OCI-LY3 (cell line): ENCODE measurements around the gene CCDC157.

Experiments
- H2AFZ ChIP-seq: fragments of 200-600, 300-600 bp; shearing (Covaris generic); 2 replicates; pipeline ENCODE4 v1.6.0; 2014; ENCODE audit warnings: antibody characterized with exemption, low read depth, low read length
- H3K27ac ChIP-seq: fragments of 200-600, 300-600 bp; sonication (generic); 2 replicates; pipeline ENCODE4 v1.5.1; 2014; ENCODE audit warnings: mild to moderate bottlenecking, low read length, moderate library complexity, mixed read lengths
- H3K27me3 ChIP-seq: fragments of 200-600, 300-600 bp; sonication (generic); 2 replicates; pipeline ENCODE4 v1.6.1; 2014; ENCODE audit warnings: low read depth, low read length, mixed read lengths
- H3K36me3 ChIP-seq: fragments of 200-600, 300-600 bp; sonication (generic); replicated peaks from 2 replicates; pipeline ENCODE3; 2014; ENCODE audit warnings: low read depth, low read length, mixed read lengths
- H3K4me1 ChIP-seq: fragments of 300-600, 200-600 bp; sonication (generic); 2 replicates; pipeline ENCODE4 v1.6.1; 2014; ENCODE audit warnings: low read length, mixed read lengths
- H3K4me2 ChIP-seq: fragments of 200-600, 300-600 bp; sonication (generic); 2 replicates; pipeline ENCODE4 v1.6.1; 2014; ENCODE audit warnings: low read length, mixed read lengths
- H3K4me3 ChIP-seq: fragments of 300-600, 200-600 bp; sonication (generic); 2 replicates; pipeline ENCODE4 v1.5.1; 2014; ENCODE audit warnings: antibody characterized with exemption, mild to moderate bottlenecking, low read length, moderate library complexity
- H3K79me2 ChIP-seq: fragments of 300-600, 200-600 bp; shearing (Covaris generic); 2 replicates; pipeline ENCODE4 v1.6.1; 2014; ENCODE audit warnings: mild to moderate bottlenecking, low read length, mixed read lengths
- H3K9ac ChIP-seq: fragments of 300-600, 200-600 bp; shearing (Covaris generic); 2 replicates; pipeline ENCODE4 v1.6.0; 2014; ENCODE audit warnings: mild to moderate bottlenecking, low read length, moderate library complexity
- H3K9me3 ChIP-seq: fragments of 200-600, 300-600 bp; shearing (Covaris generic); 2 replicates; pipeline ENCODE4 v1.6.1; 2014; ENCODE audit warnings: low read length, mixed read lengths; ENCODE audit not compliant: insufficient read depth
- H4K20me1 ChIP-seq: fragments of 200-600, 300-600 bp; sonication (generic); 2 replicates; pipeline ENCODE4 v1.6.1; 2016; ENCODE audit warnings: low read length, mixed read lengths; ENCODE audit not compliant: insufficient read depth
- CTCF ChIP-seq: fragments of 200-600, 300-600 bp; sonication (generic); IDR thresholded peaks from 2 replicates; pipeline ENCODE4 v1.5.1; 2014; ENCODE audit warnings: antibody characterized with exemption, low read length, low read depth
- EZH2phosphoT487 ChIP-seq: fragments of 200-600 bp; shearing (Covaris generic); IDR thresholded peaks from 2 replicates; pipeline ENCODE4 v1.6.1; 2018; ENCODE audit warnings: antibody characterized with exemption, mixed run types, low read depth

The CCDC157 gene

GRCh38 chr22:30404307-30404706 lies 47.5 kb downstream of the CCDC157 start:
- H3K27ac ChIP-seq: no peak overlapping the region
- no peak overlapping the region for H3K4me2 ChIP-seq
- H2AFZ ChIP-seq: no peak overlapping the region
- no peak overlapping the region for H3K4me3 ChIP-seq
- no peaks in the 10 kb centered on the region for H3K4me1 ChIP-seq
- TF ChIP-seq EZH2phosphoT487: no peak
- no peak for TF ChIP-seq CTCF
- no peaks in the 10 kb centered on the region for H3K79me2 ChIP-seq
- peaks cover 3% of the 10 kb centered on the region; the same call in 1 of the 2 replicates for H4K20me1 ChIP-seq
- no peaks in the 10 kb centered on the region for H3K9me3 ChIP-seq
- H3K36me3 ChIP-seq: peaks cover 18% of the 10 kb centered on the region
- H3K9ac ChIP-seq: no peak overlapping the region
- no peaks in the 10 kb centered on the region for H3K27me3 ChIP-seq

GRCh38 chr22:30405731-30406130 lies 48.9 kb downstream of the CCDC157 start:
- no peaks in the 10 kb centered on the region for H3K27me3 ChIP-seq
- peaks cover 3% of the 10 kb centered on the region; the same call in 1 of the 2 replicates for H4K20me1 ChIP-seq
- H3K9ac ChIP-seq: no peak overlapping the region
- no peak overlapping the region for H3K27ac ChIP-seq
- no peak overlapping the region for H2AFZ ChIP-seq
- H3K79me2 ChIP-seq: no peaks in the 10 kb centered on the region
- H3K9me3 ChIP-seq: no peaks in the 10 kb centered on the region
- TF ChIP-seq EZH2phosphoT487: no peak
- TF ChIP-seq CTCF: no peak
- peaks cover 20% of the 10 kb centered on the region for H3K36me3 ChIP-seq
- H3K4me3 ChIP-seq: no peak overlapping the region
- H3K4me1 ChIP-seq: no peaks in the 10 kb centered on the region
- no peak overlapping the region for H3K4me2 ChIP-seq

GRCh38 chr22:30406400-30406799 lies 49.6 kb downstream of the CCDC157 start:
- Histone ChIP-seq H3K36me3 (peaks cover 22% of the 10 kb centered on the region), H4K20me1 (peaks cover 3% of the 10 kb centered on the region; the same call in 1 of the 2 replicates), H3K9ac (no peak overlapping the region), H3K9me3 (no peaks in the 10 kb centered on the region), H3K4me2 (no peak overlapping the region), H3K27me3 (no peaks in the 10 kb centered on the region), H3K79me2 (no peaks in the 10 kb centered on the region), H3K4me1 (no peaks in the 10 kb centered on the region), H3K4me3 (no peak overlapping the region), H2AFZ (no peak overlapping the region), H3K27ac (no peak overlapping the region)
- TF ChIP-seq CTCF (no peak), EZH2phosphoT487 (no peak)

DNA sequence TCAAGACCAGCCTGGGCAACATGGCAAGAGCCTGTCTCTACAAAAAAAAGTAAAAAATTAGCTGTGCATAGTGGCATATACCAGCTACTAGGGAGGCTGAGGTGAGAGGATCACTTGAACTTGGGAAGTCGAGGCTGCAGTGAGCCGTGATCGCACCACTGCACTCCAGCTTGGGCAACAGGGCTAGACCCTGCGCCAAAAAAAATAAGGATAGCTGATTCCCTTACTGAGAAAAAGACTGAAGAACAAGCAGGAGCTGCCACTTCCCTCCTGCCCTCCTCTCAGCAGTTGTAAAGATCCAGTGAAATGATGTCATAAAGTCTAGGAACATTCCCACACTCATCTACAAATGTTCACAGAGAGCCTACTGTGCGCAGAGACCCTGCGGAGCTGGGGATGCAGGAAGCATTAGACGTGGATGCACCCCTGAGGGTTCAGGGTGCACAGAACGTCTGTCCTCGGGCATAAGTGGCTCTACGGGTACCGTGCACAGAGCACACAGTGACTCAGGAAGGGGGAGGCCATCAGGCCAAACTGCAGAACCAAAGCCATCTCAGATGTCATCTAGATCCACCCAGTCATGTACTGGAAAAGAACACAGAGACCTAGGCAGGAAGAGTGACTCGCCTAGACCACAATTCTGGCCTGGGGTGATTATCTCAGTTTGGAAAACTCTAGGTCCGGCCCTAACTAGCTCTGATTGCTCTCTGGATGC lies 51.7 kb downstream of the CCDC157 start:
- Histone ChIP-seq H3K27me3 (no peaks in the 10 kb centered on the region), H3K9me3 (no peaks in the 10 kb centered on the region), H3K4me1 (no peaks in the 10 kb centered on the region), H2AFZ (no peak overlapping the region), H4K20me1 (peaks cover 3% of the 10 kb centered on the region; the same call in 1 of the 2 replicates), H3K27ac (no peak overlapping the region), H3K9ac (no peak overlapping the region), H3K79me2 (no peaks in the 10 kb centered on the region), H3K4me3 (no peak overlapping the region), H3K36me3 (peaks cover 32% of the 10 kb centered on the region), H3K4me2 (no peak overlapping the region)
- TF ChIP-seq EZH2phosphoT487 (no peak), CTCF (no peak)
